K562 (cell line): ENCODE results near the gene RNU6-9. TPM values are rescaled to one million over a fixed set of nuclear protein-coding genes. Genes with fewer than 3 reads are reported as not detected.
A peak's percentile ranks its signal among the peaks of the same experiment; 100 is the strongest.
"Not testable (repeated sequence)": the region's sequence is repeated elsewhere in the genome, so short reads cannot be mapped to it uniquely, and the experiment has no call there.

Experiments used
- ATAC-seq: fragments of 200-7000 bp; cut with Tn5 transposase; 3 replicates; pipeline ENCODE4 v1.9.1; 2020; ENCODE audit warnings: moderate library complexity
- BruUV-seq: library from RNA; stranded (reverse); fragments of 400-500 nt; replicated peaks from 2 replicates; lab custom pipeline; 2021; lab: Mats Ljungman, UMichigan
- CTCF ChIA-PET: fragments of 300-600 bp; formaldehyde crosslinking; extraction: SDS; loops from one replicate; lab custom pipeline; 2021; ENCODE audit warnings: low intra/inter-chr PET ratio; lab: Yijun Ruan, JAX
- POLR2A ChIA-PET: fragments of 300-600, 350-650 bp; sonication (Branson Sonifier 250); formaldehyde crosslinking; extraction: SDS; loops from one replicate; lab custom pipeline; 2021; ENCODE audit warnings: antibody characterized with exemption, inconsistent platforms; lab: Yijun Ruan, JAX
- DNase-seq, 4 experiments: peaks; one replicate each; pipeline versions ENCODE4 v3.0.0 to v3.0.0-alpha.2; 2011 to 2018; ENCODE audit warnings: low spot score in 3 of 4, mixed read lengths in 3 of 4; ENCODE audit errors: extremely low read depth in 1 of 4
- FAIRE-seq: peaks from 2 replicates; lab custom pipeline; 2011; peaks lifted over from hg19 to GRCh38; lab: Jason Lieb, UNC
- H2AFZ ChIP-seq: 2 replicates; pipeline ENCODE4 v1.6.0; 2011; ENCODE audit warnings: low read depth, low read length, control low read depth, inconsistent platforms
- H3K27ac ChIP-seq: fragments of 200-600 bp; 3 replicates; pipeline ENCODE4 v1.8.0; 2011; ENCODE audit warnings: low read depth, mild to moderate bottlenecking, control low read depth, inconsistent platforms, low read length, moderate library complexity, mixed read lengths; ENCODE audit errors: extremely low read depth
- H3K27me3 ChIP-seq, 2 experiments: fragments of 300-600 bp in 1 of 2; 2 replicates in 1 of 2; 3 replicates in 1 of 2; pipeline versions ENCODE4 v1.6.0 to v1.8.0; 2011; ENCODE audit warnings: inconsistent platforms in 2 of 2, low read length in 2 of 2, mild to moderate bottlenecking in 1 of 2, mixed read lengths in 1 of 2, moderate library complexity in 1 of 2; ENCODE audit not compliant: control insufficient read depth in 2 of 2, insufficient read depth in 2 of 2
- H3K36me3 ChIP-seq: fragments of 300-600 bp; 3 replicates; pipeline ENCODE4 v1.8.0; 2011; ENCODE audit warnings: mild to moderate bottlenecking, low read length, inconsistent platforms; ENCODE audit not compliant: control insufficient read depth, insufficient read depth
- H3K4me1 ChIP-seq, 2 experiments: fragments of 200-600 bp in 1 of 2; replicated peaks in 1 of 2; 2 replicates in 1 of 2; 3 replicates in 1 of 2; pipeline versions ENCODE4 v1.5.1 to v1.8.0; 2011; ENCODE audit warnings: inconsistent platforms in 2 of 2, low read length in 2 of 2, mild to moderate bottlenecking in 1 of 2, mixed read lengths in 1 of 2, moderate library complexity in 1 of 2; ENCODE audit not compliant: control insufficient read depth in 2 of 2, insufficient read depth in 2 of 2
- H3K4me2 ChIP-seq: 2 replicates; pipeline ENCODE4 v1.6.1; 2011; ENCODE audit warnings: low read length, control low read depth, inconsistent platforms, mixed read lengths; ENCODE audit not compliant: insufficient read depth
- H3K4me3 ChIP-seq: fragments of 200-600 bp; sonication (generic), shearing (Covaris generic); 2 replicates; pipeline ENCODE4 v1.5.1; 2016; ENCODE audit warnings: control low read depth, inconsistent platforms
- H3K79me2 ChIP-seq: fragments of 200-600 bp; 3 replicates; pipeline ENCODE4 v1.8.0; 2011; ENCODE audit warnings: low read length, inconsistent platforms; ENCODE audit not compliant: control insufficient read depth, insufficient read depth
- H3K9ac ChIP-seq, 2 experiments: 2 replicates each; pipeline versions ENCODE4 v1.6.0 to v1.6.1; 2011; ENCODE audit warnings: low read depth in 2 of 2, low read length in 2 of 2, control low read depth in 1 of 2, inconsistent platforms in 1 of 2, mild to moderate bottlenecking in 1 of 2, mixed read lengths in 1 of 2; ENCODE audit not compliant: insufficient read depth in 1 of 2
- H3K9me1 ChIP-seq: one replicate; pipeline ENCODE4 v1.6.0; 2011; ENCODE audit warnings: inconsistent platforms, mild to moderate bottlenecking, low read length, moderate library complexity; ENCODE audit not compliant: control insufficient read depth, insufficient read depth
- H3K9me3 ChIP-seq: replicated peaks from 2 replicates; pipeline ENCODE4 v1.5.1; 2011; ENCODE audit warnings: low read depth, low read length, inconsistent platforms; ENCODE audit not compliant: control insufficient read depth, insufficient read depth
- H4K20me1 ChIP-seq: replicated peaks from 2 replicates; pipeline ENCODE4 v1.6.1; 2011; ENCODE audit warnings: low read length, inconsistent platforms, mixed read lengths; ENCODE audit not compliant: control insufficient read depth, insufficient read depth
- ADNP ChIP-seq: fragments of 200-800 bp; sonication (Bioruptor generic); IDR thresholded peaks from 2 replicates; pipeline ENCODE4 v1.6.1; 2016; ENCODE audit warnings: missing genetic modification characterization, missing compliant biosample characterization
- BCOR ChIP-seq: fragments of 450-650 bp; IDR thresholded peaks from 2 replicates; pipeline ENCODE4 v1.6.1; 2016
- KDM1A ChIP-seq, 2 experiments: fragments of 450-650 bp; IDR thresholded peaks; 2 replicates each; pipeline ENCODE4 v1.6.1; 2016; ENCODE audit warnings: mild to moderate bottlenecking in 2 of 2
- PKNOX1 ChIP-seq: fragments of 450-650 bp; IDR thresholded peaks from 2 replicates; pipeline ENCODE4 v1.6.1; 2016
- PTBP1 ChIP-seq: fragments of 200-400 bp; formaldehyde crosslinking; IDR thresholded peaks from 2 replicates; pipeline ENCODE4 v1.6.1; 2017; ENCODE audit warnings: low read depth, low read length
- RBM25 ChIP-seq: fragments of 200-400 bp; formaldehyde crosslinking; IDR thresholded peaks from 2 replicates; pipeline ENCODE4 v1.6.1; 2018; ENCODE audit warnings: low read length, low read depth, moderate library complexity; ENCODE audit not compliant: severe bottlenecking
- ZNF3 ChIP-seq: fragments of 250-450 bp; sonication (Bioruptor Pico); IDR thresholded peaks from 2 replicates; pipeline ENCODE4 v1.5.0; 2021; ENCODE audit warnings: mild to moderate bottlenecking, moderate library complexity
- WGBS: fragments of 100-300 bp; shearing (Covaris generic); methylation state at CpG from one replicate; pipeline ENCODE4 v1.1.6; 2016; ENCODE audit warnings: low coverage, mixed read lengths; ENCODE audit not compliant: insufficient coverage; ENCODE audit errors: missing lambda C conversion rate; 5-methylcytosine and 5-hydroxymethylcytosine counted together
- in situ Hi-C: fragments of 300-500 bp; cut with MboI; formaldehyde crosslinking; loops from 4 replicates; pipeline ENCODE4 v1.15.0; 2018; ENCODE audit warnings: inconsistent platforms, mixed read lengths
- intact Hi-C: fragments of 100-400 bp; cut with micrococcal nuclease; formaldehyde crosslinking; loops from 2 replicates; pipeline ENCODE4 v1.14.2; 2022
- polyA plus RNA-seq, 8 experiments: library from polyadenylated mRNA; depleted of rRNA in 4 of 8; stranded (reverse) in 5 of 8; unstranded in 3 of 8; fragments of >200 nt; fragmentation: Nextera tagmentation in 2 of 8; fragmentation: Illumina TruSeq in 1 of 8; extraction: Ambion mirVana in 2 of 8; extraction: Trizol in 1 of 8; gene quantifications; 2 replicates each; pipeline versions ENCODE4 v1.2.1 to v1.2.3, GENCODE V29; 2011 to 2014; ENCODE audit warnings: inconsistent platforms in 1 of 8, missing spikeins in 1 of 8
- total RNA-seq, 7 experiments: library from RNA; depleted of rRNA in 6 of 7; stranded (reverse); fragments of >200 nt in 6 of 7; fragmentation: Illumina TruSeq in 2 of 7; extraction: Trizol in 2 of 7; gene quantifications; 2 replicates each; pipeline versions ENCODE4 v1.2.1 to v1.2.3, GENCODE V29; 2011 to 2021; ENCODE audit warnings: low replicate concordance in 1 of 7

The RNU6-9 gene
- total and polyA plus RNA-seq, 9 of the 15 experiments (the other 6 are each of a cell fraction or from before 2014, with no cell fraction given), result not detected

- H3K27me3 ChIP-seq, H3K27ac ChIP-seq, in situ Hi-C loops, H4K20me1 ChIP-seq, intact Hi-C loops, H3K9me3 ChIP-seq, H2AFZ ChIP-seq, H3K9me1 ChIP-seq, FAIRE-seq, H3K36me3 ChIP-seq, H3K4me3 ChIP-seq, ATAC-seq, H3K4me2 ChIP-seq, H3K9ac ChIP-seq: not testable (repeated sequence)
- H3K4me1 ChIP-seq, result peaks cover 5 to 43% of the 10 kb centered on the region in 2 experiments; a peak in 3 of 5 replicates
- 81% methylated on average over 9 of the region's 17 CpGs for whole genome bisulfite sequencing
- POLR2A ChIA-PET, result interaction anchor here (0.6 kb wide), 1 partner anchor 301 kb away, joined by 3 read pairs; no protein-coding TSS in a partner anchor
- 0 out of 4 replicates have a peak, but pooled peaks of 1 of the 2 experiments have one; percentile 21 for TF ChIP-seq KDM1A (IDR thresholded peaks at IDR 0.05)
- TF ChIP-seq ADNP (tag), result peak; percentile 49; the same call in 1 of the 2 replicates
- TF ChIP-seq RBM25, result peak; percentile 71
- 0 out of 2 replicates have a peak, but pooled peaks have one; percentile 10 for TF ChIP-seq PKNOX1
- TF ChIP-seq BCOR, result 0 out of 2 replicates have a peak, but pooled peaks have one; percentile 26
- TF ChIP-seq ZNF3 (CRISPR knock-in tag), result peak; percentile 72
- peak; percentile 82; the same call in 1 of the 2 replicates for TF ChIP-seq PTBP1
- TF ChIP-seq, all 486 proteins: peak for 7; not testable (repeated sequence) for 479
- DNase-seq, BruUV-seq, CTCF ChIA-PET, H3K79me2 ChIP-seq: not testable (repeated sequence)
Measured at GRCh38 chr19:853614-854220, 39.6 kb upstream of the RNU6-9 start.
